HG02571 (cell line): ENCODE results near the gene GALNT17.
"Not testable (repeated sequence)": the region's sequence is repeated elsewhere in the genome, so short reads cannot be mapped to it uniquely, and the experiment has no call there.

Experiments used
- ATAC-seq: cut with Tn5 transposase; IDR thresholded peaks from one replicate; pipeline ENCODE4 v1.9.1; 2021; ENCODE audit warnings: mild to moderate bottlenecking, moderate library complexity; ENCODE audit not compliant: unreplicated experiment

GALNT17 gene

GRCh38 chr7:71712653-71713180 lies 580.8 kb downstream of the GALNT17 start:
- ATAC-seq, result no peak

- no peak for ATAC-seq
Measured at GRCh38 chr7:71716690-71717089, 584.7 kb downstream of the GALNT17 start.

- no peak for ATAC-seq
Measured at GRCh38 chr7:71718563-71718962, 586.6 kb downstream of the GALNT17 start.

GRCh38 chr7:71721742-71722141 lies 589.8 kb downstream of the GALNT17 start:
- no peak for ATAC-seq

GRCh38 chr7:71723859-71724258 lies 591.9 kb downstream of the GALNT17 start:
- ATAC-seq, result no peak

GRCh38 chr7:71727347-71727746 lies 595.4 kb downstream of the GALNT17 start:
- no peak for ATAC-seq

- ATAC-seq, result no peak
Measured at GRCh38 chr7:71731740-71732139, 599.8 kb downstream of the GALNT17 start.

GRCh38 chr7:71733107-71733870 lies 601.3 kb downstream of the GALNT17 start:
- no peak for ATAC-seq

- ATAC-seq, result no peak
Measured at GRCh38 chr7:71735961-71736556, 604.1 kb downstream of the GALNT17 start.

- ATAC-seq, result not testable (repeated sequence)
Measured at GRCh38 chr7:71737931-71738540, 606.1 kb downstream of the GALNT17 start.

- no peak for ATAC-seq
Measured at GRCh38 chr7:71739520-71740173, 607.7 kb downstream of the GALNT17 start.

GRCh38 chr7:71740174-71740560 lies 608.2 kb downstream of the GALNT17 start:
- ATAC-seq, result no peak

- ATAC-seq, result no peak
Measured at GRCh38 chr7:71746006-71746405, 614.1 kb downstream of the GALNT17 start.

- ATAC-seq, result no peak
Measured at GRCh38 chr7:71750290-71750689, 618.3 kb downstream of the GALNT17 start.

GRCh38 chr7:71752171-71752935 lies 620.4 kb downstream of the GALNT17 start:
- ATAC-seq, result no peak

GRCh38 chr7:71753236-71753635 lies 621.3 kb downstream of the GALNT17 start:
- ATAC-seq, result no peak

GRCh38 chr7:71753956-71754664 lies 622.2 kb downstream of the GALNT17 start:
- no peak for ATAC-seq

- no peak for ATAC-seq
Measured at GRCh38 chr7:71754828-71755227, 622.9 kb downstream of the GALNT17 start.

- no peak for ATAC-seq
Measured at GRCh38 chr7:71761336-71761735, 629.4 kb downstream of the GALNT17 start.
